Natural killer cell treated with Interleukin-12 subunit alpha and Interleukin-12 subunit beta and Interleukin-15 and Interleukin-18, amount 100 ng/mL, for 72 hours (primary cell): ENCODE data around the gene SLCO3A1. TPM values are rescaled to one million over a fixed set of nuclear protein-coding genes. Genes with fewer than 3 reads are reported as not detected.
A peak's percentile ranks its signal among the peaks of the same experiment; 100 is the strongest.

ENCODE experiments used
- ATAC-seq, 2 donors: fragments of 150-1000 bp; cut with Tn5 transposase in 1 of 2; sonication (Bioruptor Pico), chemical (Tn5 transposase) in 1 of 2; 2 replicates each; pipeline ENCODE4 v1.10.0; 2021
- DNase-seq: peaks from one replicate; pipeline ENCODE4 v3.0.0; 2022; ENCODE audit warnings: low spot score
- H3K27ac Mint-ChIP-seq, 2 donors: 1 replicate in 1 of 2; 2 replicates in 1 of 2; pipeline ENCODE4 v1.8.0; 2022; ENCODE audit warnings: mixed read lengths in 2 of 2, mild to moderate bottlenecking in 1 of 2, moderate library complexity in 1 of 2
- H3K27me3 Mint-ChIP-seq, 2 donors: 1 replicate in 1 of 2; 2 replicates in 1 of 2; pipeline ENCODE4 v1.8.0; 2022; ENCODE audit warnings: mixed read lengths in 2 of 2
- H3K36me3 Mint-ChIP-seq: one replicate; pipeline ENCODE4 v1.8.0; 2022; ENCODE audit warnings: mixed read lengths
- H3K4me1 Mint-ChIP-seq, 2 donors: 1 replicate in 1 of 2; 2 replicates in 1 of 2; pipeline ENCODE4 v1.8.0; 2022; ENCODE audit warnings: low read depth in 2 of 2, mixed read lengths in 2 of 2, mild to moderate bottlenecking in 1 of 2
- H3K4me3 Mint-ChIP-seq: one replicate; pipeline ENCODE4 v1.8.0; 2022; ENCODE audit warnings: mixed read lengths
- H3K9me3 Mint-ChIP-seq: 2 replicates; pipeline ENCODE4 v1.8.0; 2022; ENCODE audit warnings: mixed read lengths
- total RNA-seq, 2 donors: library from RNA; stranded (reverse); gene quantifications; one replicate each; pipeline ENCODE4 v1.2.3, GENCODE V29; 2022

SLCO3A1 gene
- total RNA-seq, 2 donors from 2014 or later, result 10.4 to 12.5 TPM

DNA sequence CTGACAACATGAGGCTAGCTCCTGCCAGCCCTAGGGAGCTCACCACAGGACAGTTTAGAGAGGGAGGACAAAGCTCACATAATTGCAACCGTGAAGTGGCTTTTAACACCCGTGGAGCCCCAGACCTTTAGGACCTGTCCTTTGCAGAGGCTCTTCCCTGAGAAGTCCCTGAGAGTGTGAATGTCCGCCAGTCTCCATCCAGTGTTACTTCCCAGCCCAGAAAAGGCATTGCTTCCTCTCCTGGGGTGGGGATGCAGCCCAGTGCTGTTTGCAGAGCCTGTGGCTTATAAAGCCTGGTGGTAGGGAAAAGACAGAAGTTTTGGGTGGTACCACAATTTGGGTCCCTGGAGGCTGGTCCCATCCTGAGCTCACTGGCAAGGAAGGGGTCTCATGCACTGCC lies 182.0 kb downstream of the SLCO3A1 start:
- Mint-ChIP-seq H3K27ac (no peak overlapping the region), H3K36me3 (no peaks in the 10 kb centered on the region), H3K4me3 (no peak overlapping the region), H3K4me1 (peaks cover 28 to 41% of the 10 kb centered on the region in 2 donors), H3K27me3 (no peaks in the 10 kb centered on the region), H3K9me3 (no peaks in the 10 kb centered on the region)
- no peak for ATAC-seq
- no peak for DNase-seq

- Mint-ChIP-seq H3K27ac (no peak overlapping the region), H3K9me3 (no peaks in the 10 kb centered on the region), H3K4me3 (no peak overlapping the region), H3K4me1 (peaks cover 30 to 43% of the 10 kb centered on the region in 2 donors), H3K36me3 (no peaks in the 10 kb centered on the region), H3K27me3 (no peaks in the 10 kb centered on the region)
- ATAC-seq, result no peak
- DNase-seq, result no peak
These were observed 182.5 kb downstream of the SLCO3A1 start for GRCh38 chr15:92035961-92036360.

DNA sequence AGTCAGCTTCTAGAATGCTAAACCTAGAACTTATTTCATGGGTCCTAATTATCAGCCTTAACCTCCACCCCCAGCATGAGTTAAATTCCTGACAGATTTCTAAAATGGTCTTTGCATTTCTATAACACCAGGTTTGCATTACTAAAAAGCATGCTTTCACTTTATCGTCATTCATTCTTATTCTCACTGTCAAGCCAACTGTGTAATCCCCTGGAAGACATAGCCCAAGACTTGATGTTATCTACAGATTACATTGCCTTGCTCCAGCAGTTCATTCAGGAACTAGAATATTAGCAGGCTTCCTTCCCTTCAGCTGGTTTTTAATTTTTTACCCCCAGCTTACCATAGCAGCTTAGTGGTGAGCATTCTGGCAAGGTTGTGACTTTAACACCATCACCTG lies 184.0 kb downstream of the SLCO3A1 start:
- DNase-seq (no peak), ATAC-seq (no peak)
- no peak overlapping the region for H3K4me3 Mint-ChIP-seq
- H3K9me3 Mint-ChIP-seq, result no peaks in the 10 kb centered on the region
- H3K4me1 Mint-ChIP-seq, result peaks cover 36 to 52% of the 10 kb centered on the region in 2 donors
- no peak overlapping the region for H3K27ac Mint-ChIP-seq
- H3K36me3 Mint-ChIP-seq, result no peaks in the 10 kb centered on the region
- H3K27me3 Mint-ChIP-seq, result no peaks in the 10 kb centered on the region

GRCh38 chr15:92040350-92040749 lies 186.8 kb downstream of the SLCO3A1 start:
- H3K27me3 Mint-ChIP-seq, result no peaks in the 10 kb centered on the region
- no peak overlapping the region for H3K4me3 Mint-ChIP-seq
- DNase-seq (no peak), ATAC-seq (no peak)
- H3K36me3 Mint-ChIP-seq, result no peaks in the 10 kb centered on the region
- no peaks in the 10 kb centered on the region for H3K9me3 Mint-ChIP-seq
- H3K4me1 Mint-ChIP-seq, result peaks cover 36 to 54% of the 10 kb centered on the region in 2 donors
- H3K27ac Mint-ChIP-seq, result no peak overlapping the region

GRCh38 chr15:92041371-92041770 lies 187.9 kb downstream of the SLCO3A1 start:
- H3K4me1 Mint-ChIP-seq, result peaks cover 36 to 54% of the 10 kb centered on the region in 2 donors
- H3K36me3 Mint-ChIP-seq, result no peaks in the 10 kb centered on the region

DNA sequence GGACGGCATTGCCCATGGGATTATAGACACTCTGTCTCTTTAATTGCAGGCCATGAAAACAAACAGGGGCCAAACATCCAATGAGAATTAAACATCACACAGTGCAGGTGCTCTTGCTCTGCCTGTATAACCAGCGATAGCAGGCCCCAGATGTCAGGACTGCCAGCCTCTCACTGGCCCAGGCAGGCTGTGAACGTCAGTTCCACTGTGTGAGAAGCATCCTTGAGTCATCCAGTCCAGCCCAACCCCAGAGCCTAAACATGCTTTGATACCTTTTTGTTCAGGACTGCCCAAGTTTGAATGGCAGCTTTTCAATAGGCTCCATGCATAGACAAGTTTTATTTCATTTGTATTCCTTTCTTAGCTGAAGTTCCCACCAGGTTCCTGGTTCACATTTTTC lies 189.8 kb downstream of the SLCO3A1 start:
- H3K27me3 Mint-ChIP-seq, result no peaks in the 10 kb centered on the region
- peaks cover 41 to 50% of the 10 kb centered on the region in 2 donors for H3K4me1 Mint-ChIP-seq
- no peaks in the 10 kb centered on the region for H3K9me3 Mint-ChIP-seq
- no peak overlapping the region for H3K4me3 Mint-ChIP-seq
- no peak for DNase-seq
- no peaks in the 10 kb centered on the region for H3K36me3 Mint-ChIP-seq
- no peak for ATAC-seq
- no peak overlapping the region for H3K27ac Mint-ChIP-seq

More at GRCh38 chr15:92041371-92041770, 187.9 kb downstream of the SLCO3A1 start:
- ATAC-seq (no peak), DNase-seq (no peak)
- H3K27ac Mint-ChIP-seq, result no peak overlapping the region
- H3K27me3 Mint-ChIP-seq, result no peaks in the 10 kb centered on the region
- no peak overlapping the region for H3K4me3 Mint-ChIP-seq
- H3K9me3 Mint-ChIP-seq, result no peaks in the 10 kb centered on the region

GRCh38 chr15:92044203-92044909 lies 190.8 kb downstream of the SLCO3A1 start:
- no peaks in the 10 kb centered on the region for H3K9me3 Mint-ChIP-seq
- no peak overlapping the region for H3K4me3 Mint-ChIP-seq
- ATAC-seq (no peak), DNase-seq (no peak)
- peaks cover 42 to 48% of the 10 kb centered on the region in 2 donors for H3K4me1 Mint-ChIP-seq
- H3K27me3 Mint-ChIP-seq, result no peaks in the 10 kb centered on the region
- no peaks in the 10 kb centered on the region for H3K36me3 Mint-ChIP-seq
- peak overlapping the region in 1 of 2 donors; percentile 15 for H3K27ac Mint-ChIP-seq

- H3K27me3 Mint-ChIP-seq, result no peaks in the 10 kb centered on the region
- no peaks in the 10 kb centered on the region for H3K36me3 Mint-ChIP-seq
- H3K9me3 Mint-ChIP-seq, result no peaks in the 10 kb centered on the region
- ATAC-seq (no peak), DNase-seq (no peak)
- peak overlapping the region in 1 of 2 donors; percentile 45 for H3K27ac Mint-ChIP-seq
- peaks cover 30% of the 10 kb centered on the region in 2 donors for H3K4me1 Mint-ChIP-seq
- no peak overlapping the region for H3K4me3 Mint-ChIP-seq
These were observed 194.4 kb downstream of the SLCO3A1 start for GRCh38 chr15:92047900-92048299.

- DNase-seq (no peak), ATAC-seq (no peak)
- H3K36me3 Mint-ChIP-seq, result no peaks in the 10 kb centered on the region
- peaks cover 25 to 26% of the 10 kb centered on the region in 2 donors for H3K4me1 Mint-ChIP-seq
- H3K9me3 Mint-ChIP-seq, result no peaks in the 10 kb centered on the region
- no peaks in the 10 kb centered on the region for H3K27me3 Mint-ChIP-seq
- no peak overlapping the region for H3K27ac Mint-ChIP-seq
- no peak overlapping the region for H3K4me3 Mint-ChIP-seq
These were observed 195.2 kb downstream of the SLCO3A1 start for GRCh38 chr15:92048739-92049138.

DNA sequence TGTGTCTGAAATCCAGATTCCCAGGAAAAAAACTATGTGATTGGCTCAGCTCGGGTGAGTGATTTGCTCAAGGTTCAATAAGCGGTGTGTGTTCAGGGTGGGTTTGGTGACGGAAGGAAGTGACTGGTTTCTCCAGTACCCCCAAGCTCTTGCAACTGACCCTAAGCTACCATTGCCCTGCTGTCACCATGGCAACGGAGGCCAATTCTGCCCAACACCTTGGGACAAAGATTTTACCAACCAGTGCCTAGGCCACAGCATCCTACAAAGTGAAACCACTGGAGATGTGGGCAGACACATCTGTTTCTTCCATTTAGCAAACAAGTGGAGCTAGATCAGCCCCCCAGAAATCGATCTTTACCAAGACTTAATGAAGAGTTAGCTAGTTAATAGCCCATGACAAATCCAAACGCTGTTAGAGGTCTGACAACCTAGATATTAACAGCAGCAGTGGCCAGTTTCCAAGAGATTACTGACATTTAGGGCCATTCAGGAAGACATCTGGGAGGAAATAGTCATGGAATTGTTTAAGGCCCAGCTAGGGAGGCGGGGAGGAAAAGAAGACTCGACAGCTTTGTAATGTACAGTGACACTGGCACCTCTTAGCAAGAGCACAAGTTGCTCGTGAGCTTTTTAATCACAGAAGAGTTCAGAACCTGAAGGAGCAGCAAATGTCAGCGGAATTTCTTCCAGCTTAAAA lies 195.9 kb downstream of the SLCO3A1 start:
- H3K4me1 Mint-ChIP-seq, result peaks cover 18 to 19% of the 10 kb centered on the region in 2 donors
- ATAC-seq (no peak), DNase-seq (no peak)
- no peaks in the 10 kb centered on the region for H3K36me3 Mint-ChIP-seq
- no peak overlapping the region for H3K27ac Mint-ChIP-seq
- H3K4me3 Mint-ChIP-seq, result no peak overlapping the region
- H3K27me3 Mint-ChIP-seq, result no peaks in the 10 kb centered on the region
- no peaks in the 10 kb centered on the region for H3K9me3 Mint-ChIP-seq

DNA sequence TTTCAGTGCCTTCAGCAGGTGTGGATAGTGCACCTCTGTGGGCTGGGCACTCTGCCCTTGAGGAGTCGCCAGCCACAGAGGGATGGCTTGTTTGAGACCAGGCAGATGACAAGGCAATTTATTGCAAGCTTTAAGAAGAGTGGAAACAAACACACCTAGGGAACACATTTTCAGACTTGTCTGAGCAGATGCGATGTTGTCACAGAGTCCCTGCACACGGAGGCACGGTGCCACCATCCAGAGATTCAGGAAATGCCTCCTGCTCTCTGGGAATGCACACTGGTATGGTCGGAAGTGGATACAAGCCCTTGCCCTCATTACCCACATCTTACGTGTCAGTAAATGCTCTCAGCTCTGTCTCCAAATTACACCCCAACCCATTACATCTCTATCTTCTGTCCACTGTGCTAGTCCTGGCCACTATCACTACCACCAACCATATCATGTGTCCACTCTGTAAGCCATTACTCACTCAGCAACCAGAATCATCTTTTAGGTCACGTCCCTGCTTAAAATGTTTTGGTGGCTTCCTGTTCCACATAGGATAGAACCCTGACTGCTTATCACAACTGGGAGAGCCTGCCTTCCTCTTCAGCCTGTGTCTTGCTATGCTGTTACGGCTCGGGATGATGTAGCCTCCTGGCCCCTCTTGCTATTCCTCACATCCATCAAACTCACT lies 196.9 kb downstream of the SLCO3A1 start:
- no peak overlapping the region for H3K4me3 Mint-ChIP-seq
- H3K4me1 Mint-ChIP-seq, result peaks cover 14 to 17% of the 10 kb centered on the region in 2 donors
- H3K27ac Mint-ChIP-seq, result no peak overlapping the region
- DNase-seq (no peak), ATAC-seq (no peak)
- no peaks in the 10 kb centered on the region for H3K36me3 Mint-ChIP-seq
- H3K9me3 Mint-ChIP-seq, result no peaks in the 10 kb centered on the region
- no peaks in the 10 kb centered on the region for H3K27me3 Mint-ChIP-seq

- no peaks in the 10 kb centered on the region for H3K36me3 Mint-ChIP-seq
- H3K9me3 Mint-ChIP-seq, result no peaks in the 10 kb centered on the region
- no peak overlapping the region for H3K4me3 Mint-ChIP-seq
- H3K4me1 Mint-ChIP-seq, result peaks cover 25 to 27% of the 10 kb centered on the region in 2 donors
- ATAC-seq (no peak), DNase-seq (no peak)
- H3K27me3 Mint-ChIP-seq, result no peaks in the 10 kb centered on the region
- no peak overlapping the region for H3K27ac Mint-ChIP-seq
These were observed 198.2 kb downstream of the SLCO3A1 start for GRCh38 chr15:92051716-92052115.

- Mint-ChIP-seq H3K9me3 (no peaks in the 10 kb centered on the region), H3K27me3 (no peaks in the 10 kb centered on the region), H3K4me1 (peaks cover 20 to 24% of the 10 kb centered on the region in 2 donors), H3K36me3 (no peaks in the 10 kb centered on the region), H3K4me3 (no peak overlapping the region), H3K27ac (no peak overlapping the region)
- DNase-seq (no peak), ATAC-seq (no peak)
These were observed 200.3 kb downstream of the SLCO3A1 start for GRCh38 chr15:92053753-92054316.

DNA sequence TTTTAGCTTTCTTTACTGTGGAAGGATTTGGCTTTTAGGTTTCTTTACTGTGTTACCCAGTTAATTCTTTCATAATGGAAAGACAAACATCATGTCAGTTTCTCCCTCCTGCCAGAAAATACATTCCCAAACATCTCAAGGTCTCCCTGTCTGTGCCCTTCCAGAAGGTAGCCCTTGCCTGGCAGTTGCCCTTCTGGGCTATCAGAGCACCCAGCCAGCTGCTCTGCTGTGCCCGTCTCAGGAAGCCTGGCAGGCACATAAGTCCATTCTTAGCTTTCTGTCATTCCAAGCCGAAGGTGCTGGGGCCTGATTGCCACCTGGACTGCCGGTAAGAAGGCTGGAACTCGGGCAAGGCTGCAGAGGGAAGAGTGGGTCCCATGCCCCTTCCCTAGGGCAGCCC lies 203.4 kb downstream of the SLCO3A1 start:
- no peak for ATAC-seq
- peaks cover 15 to 28% of the 10 kb centered on the region in 2 donors for H3K4me1 Mint-ChIP-seq

More for the DNA sequence above, 203.4 kb downstream of the SLCO3A1 start:
- Mint-ChIP-seq H3K36me3 (no peaks in the 10 kb centered on the region), H3K27ac (no peak overlapping the region), H3K27me3 (no peaks in the 10 kb centered on the region), H3K9me3 (no peaks in the 10 kb centered on the region), H3K4me3 (no peak overlapping the region)
- no peak for DNase-seq
